GM23248 (cell line): ENCODE measurements around the gene STK38.

Experiments used
- EZH2 ChIP-seq: fragments of 200-600 bp; sonication (generic); IDR thresholded peaks from 2 replicates; pipeline ENCODE4 v1.6.1; 2018; ENCODE audit warnings: antibody characterized with exemption, mild to moderate bottlenecking; ENCODE audit not compliant: insufficient read depth, poor library complexity, severe bottlenecking
- EZH2phosphoT487 ChIP-seq: fragments of 200-600 bp; sonication (generic); IDR thresholded peaks from 2 replicates; pipeline ENCODE4 v1.6.1; 2018; ENCODE audit warnings: antibody characterized with exemption, moderate library complexity, mild to moderate bottlenecking, low read depth; ENCODE audit not compliant: insufficient read depth

DNA sequence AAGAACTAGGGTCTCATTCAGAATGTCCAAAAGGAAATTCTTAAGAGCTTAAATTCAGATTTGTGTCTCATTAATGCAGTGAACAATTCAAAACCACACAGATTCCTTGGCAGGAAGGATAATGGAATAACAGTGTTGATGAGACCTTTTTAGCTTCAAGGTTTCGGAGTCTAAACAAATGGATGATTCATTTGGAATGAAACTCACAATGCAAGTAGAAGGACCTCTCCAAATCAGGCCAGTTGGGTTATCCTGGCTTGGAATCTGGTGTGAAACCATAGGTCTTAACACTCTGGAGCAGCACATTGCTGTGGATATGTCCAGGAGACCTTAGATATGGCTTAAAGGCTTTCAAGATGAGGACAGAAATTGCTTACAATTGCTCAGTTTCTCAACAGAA is 59.6 kb downstream of the STK38 start:
- TF ChIP-seq EZH2 (no peak), EZH2phosphoT487 (no peak)
